COLO668 (cell line): Measurements from ENCODE around the gene SYPL1.
A peak's percentile ranks its signal among the peaks of the same experiment; 100 is the strongest.

Experiments
- DNase-seq: peaks from one replicate; lab custom pipeline; 2025; ENCODE audit not compliant: unreplicated experiment; lab: John Stamatoyannopoulos, UW

The SYPL1 gene

GRCh38 chr7:106095634-106096033 is 16.5 kb downstream of the SYPL1 start:
- DNase-seq = no peak

DNA sequence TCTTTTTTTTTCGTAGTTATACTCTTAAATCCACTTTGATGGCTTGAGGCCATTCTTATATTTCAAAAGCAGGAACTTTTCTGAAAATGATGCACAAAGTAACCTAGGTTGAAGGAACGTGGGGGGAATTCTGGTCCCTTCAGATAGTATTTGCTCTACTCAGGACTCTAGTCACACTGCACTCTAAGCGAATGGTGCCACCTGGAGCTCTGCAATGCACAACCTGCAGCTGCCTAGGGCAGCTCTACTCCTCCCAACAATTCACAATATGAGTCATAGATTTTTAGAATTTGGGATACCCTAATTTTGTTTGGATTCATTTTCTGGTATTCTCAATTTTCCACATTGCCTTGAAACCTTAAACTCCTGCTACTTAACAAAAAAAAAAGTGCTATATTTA is 17.3 kb downstream of the SYPL1 start:
- no peak for DNase-seq

DNA sequence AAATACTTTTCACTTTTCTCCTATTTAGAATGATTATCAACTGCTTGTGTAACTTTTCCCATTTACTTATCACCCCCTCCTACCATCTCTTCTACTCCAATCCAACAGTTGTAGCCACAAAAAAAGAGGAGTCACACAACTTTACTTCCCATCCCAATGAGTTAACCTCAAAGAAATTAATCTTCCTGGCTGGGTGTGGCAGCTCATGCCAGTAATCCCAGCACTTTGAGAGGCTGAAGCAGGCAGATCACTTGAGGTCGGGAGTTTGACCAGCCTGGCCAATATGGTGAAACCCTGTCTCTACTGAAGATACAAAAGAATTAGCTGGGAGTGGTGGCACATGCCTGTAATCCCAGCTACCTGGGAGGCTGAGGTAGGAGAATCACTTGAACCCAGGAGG is 19.9 kb downstream of the SYPL1 start:
- DNase-seq = no peak

DNA sequence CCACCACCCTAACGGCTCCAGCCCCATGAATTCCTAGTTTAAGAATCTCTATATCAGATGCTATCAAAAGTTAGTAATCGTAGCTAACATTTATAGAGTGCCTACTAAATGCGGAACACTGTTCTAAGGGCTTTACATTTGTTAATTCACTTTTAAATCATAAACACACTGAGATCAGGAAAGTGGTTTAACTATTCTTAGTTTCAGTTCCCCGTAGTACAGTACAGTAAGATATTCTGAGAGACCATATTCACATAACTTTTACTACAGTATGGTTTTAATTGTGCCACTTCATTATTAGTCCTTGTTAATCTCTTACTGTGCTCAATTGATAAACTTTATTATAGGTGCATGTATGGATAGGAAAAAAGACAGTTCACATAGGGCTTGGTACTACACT is 22.5 kb downstream of the SYPL1 start:
- DNase-seq = no peak

- DNase-seq = no peak
Measured at GRCh38 chr7:106088014-106088413, 24.1 kb downstream of the SYPL1 start.

- DNase-seq = no peak
Measured at GRCh38 chr7:106086062-106086461, 26.1 kb downstream of the SYPL1 start.

DNA sequence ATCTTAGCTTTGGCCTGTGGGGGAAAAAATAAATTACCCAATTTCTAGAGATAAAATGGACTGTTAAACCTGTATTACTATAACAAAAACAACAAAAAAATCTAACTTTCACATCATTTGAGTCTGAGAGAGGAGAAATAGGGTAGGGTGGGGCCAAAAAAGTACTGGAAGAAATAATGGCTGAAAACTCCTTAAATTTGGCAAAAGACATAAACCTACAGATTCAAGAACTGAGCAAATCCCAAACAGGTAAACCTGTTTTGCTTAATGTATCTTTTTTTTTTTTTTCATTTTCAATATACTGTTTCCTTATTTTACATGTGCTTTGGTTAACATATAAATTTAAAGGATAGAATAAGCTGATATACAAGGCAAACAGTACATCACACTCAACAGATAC is 27.1 kb downstream of the SYPL1 start:
- DNase-seq = no peak

DNA sequence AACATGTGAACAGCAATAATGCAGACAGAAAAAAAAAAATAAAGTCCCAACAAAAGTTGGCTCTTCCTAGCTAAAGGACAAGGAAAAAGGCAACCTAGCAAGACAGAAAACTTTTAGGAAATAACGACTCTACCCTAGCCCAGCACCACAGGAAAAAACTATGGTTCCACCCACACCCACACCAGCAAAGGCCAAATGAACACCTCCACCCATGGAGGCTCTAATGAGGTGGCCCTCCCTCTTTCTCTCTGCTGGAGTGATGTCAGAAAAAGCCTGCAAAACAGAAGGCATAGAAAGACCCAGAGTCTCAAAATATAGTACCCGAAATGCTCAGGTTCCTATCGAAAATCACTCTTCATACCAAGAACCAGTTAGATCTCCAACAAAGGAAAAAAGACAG is 28.4 kb downstream of the SYPL1 start:
- no peak for DNase-seq

DNA sequence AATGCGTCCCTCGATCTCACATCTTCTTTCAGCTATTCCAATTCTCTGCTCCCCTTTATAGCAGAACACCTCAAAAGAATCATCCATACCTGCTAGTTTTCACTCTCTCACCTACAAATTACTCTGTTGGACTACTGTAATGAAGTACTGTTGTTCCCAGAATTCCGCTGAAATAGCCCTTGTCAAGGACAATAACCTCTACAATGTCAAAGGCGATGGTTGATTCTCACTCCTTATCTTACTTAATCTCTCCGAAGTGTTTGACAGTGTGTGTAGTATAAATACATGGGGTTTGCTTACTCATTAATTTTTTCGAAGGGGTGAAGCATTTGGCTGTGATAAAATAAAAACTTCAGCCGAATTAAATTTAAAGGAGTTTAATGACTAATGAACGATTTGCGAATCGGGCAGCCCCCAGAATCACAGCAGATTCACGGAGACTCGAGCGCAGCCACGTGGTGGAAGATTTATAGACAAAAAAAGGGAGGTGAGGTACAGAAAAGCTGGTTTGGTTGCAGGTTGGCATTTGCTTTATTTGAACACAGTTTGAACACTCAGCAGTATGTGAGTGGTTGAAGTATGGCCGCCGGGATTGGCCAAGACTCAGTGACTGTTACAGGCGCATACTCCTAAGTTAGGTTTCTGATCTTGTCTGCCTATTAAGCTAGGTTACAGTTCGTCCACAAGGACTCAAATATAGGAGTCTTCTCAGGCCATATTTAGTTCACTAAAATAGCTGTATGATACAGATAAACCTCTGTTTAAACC is 29.8 kb downstream of the SYPL1 start:
- no peak for DNase-seq

GRCh38 chr7:106080300-106080987 is 31.7 kb downstream of the SYPL1 start:
- DNase-seq = no peak

DNA sequence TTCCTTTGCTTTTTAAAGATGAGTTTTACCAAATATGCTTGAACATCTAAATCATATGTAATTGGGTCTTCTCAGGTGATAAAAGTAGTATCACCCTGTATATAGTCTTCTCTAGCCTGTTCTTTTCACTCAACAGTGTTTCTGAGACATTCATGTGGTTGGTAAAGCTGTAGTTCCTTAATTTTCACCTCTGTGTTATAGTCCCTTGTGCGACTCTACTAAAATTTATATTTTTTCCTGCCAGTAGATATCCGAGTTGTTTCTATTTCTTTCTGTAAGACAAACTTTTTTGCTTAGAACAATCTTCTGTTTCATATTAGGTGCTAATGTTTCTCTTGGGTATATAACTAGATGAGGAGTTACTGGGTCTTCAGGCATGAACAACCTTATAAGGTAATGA is 35.6 kb downstream of the SYPL1 start:
- DNase-seq = no peak

GRCh38 chr7:106075937-106076336 is 36.2 kb downstream of the SYPL1 start:
- no peak for DNase-seq

GRCh38 chr7:106074257-106074656 is 37.9 kb downstream of the SYPL1 start:
- DNase-seq = peak; percentile 34

DNA sequence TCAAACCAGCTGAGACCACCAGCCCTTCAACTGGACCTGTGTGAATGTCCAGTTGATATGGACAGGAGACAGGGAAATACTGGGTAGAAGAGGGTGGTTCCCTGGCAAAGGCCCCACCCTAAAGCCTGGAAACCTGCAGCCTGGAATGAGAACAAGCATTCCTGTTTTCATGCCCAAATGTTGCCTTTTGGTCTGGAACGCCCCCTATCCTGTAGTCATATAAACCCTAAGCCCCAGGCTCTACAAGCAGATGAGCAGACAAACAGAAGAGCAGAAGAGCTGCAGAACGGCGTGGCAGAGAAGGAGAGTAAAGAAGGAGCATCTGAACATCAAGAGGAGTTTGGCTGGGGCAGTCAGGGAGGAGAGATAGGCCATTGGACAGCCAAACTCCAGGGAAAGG is 38.4 kb downstream of the SYPL1 start:
- DNase-seq = no peak

- DNase-seq = no peak
Measured at GRCh38 chr7:106072715-106073091, 39.4 kb downstream of the SYPL1 start.

DNA sequence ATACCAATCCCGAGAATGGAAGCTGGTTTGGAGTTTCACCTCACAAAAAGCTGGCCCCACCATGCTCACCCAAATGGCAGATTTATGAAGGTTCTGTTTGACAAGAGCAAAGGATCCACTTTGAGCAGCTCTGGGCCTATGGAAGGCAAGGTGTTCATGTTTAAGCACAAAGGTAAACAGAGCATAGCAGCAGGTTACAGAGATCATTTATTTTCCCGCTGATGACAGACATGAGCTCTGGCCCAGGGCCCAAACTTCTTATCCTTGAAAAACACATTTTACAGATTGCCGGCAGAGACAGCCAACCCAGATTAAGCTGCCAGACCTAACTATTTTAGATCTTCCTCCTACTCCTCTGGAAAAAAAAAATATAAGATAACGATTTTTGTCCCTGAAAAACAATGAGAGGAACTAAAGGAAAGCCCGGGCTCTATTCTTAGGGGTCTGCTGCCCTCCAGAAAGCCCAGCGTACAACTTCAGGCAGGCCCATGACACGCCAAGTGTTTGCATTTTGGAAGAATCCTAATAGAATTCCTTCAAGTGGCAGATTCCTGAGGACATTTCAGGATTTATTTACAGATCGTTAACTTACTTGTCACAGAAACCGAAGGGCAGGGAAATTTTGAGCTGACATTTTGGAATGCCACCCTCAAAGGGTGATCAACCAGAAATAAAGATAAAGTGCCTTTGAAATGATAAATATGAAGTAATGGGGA is 40.0 kb downstream of the SYPL1 start:
- DNase-seq = peak; percentile 62

GRCh38 chr7:106071356-106071998 is 40.6 kb downstream of the SYPL1 start:
- DNase-seq = peak; percentile 54

DNA sequence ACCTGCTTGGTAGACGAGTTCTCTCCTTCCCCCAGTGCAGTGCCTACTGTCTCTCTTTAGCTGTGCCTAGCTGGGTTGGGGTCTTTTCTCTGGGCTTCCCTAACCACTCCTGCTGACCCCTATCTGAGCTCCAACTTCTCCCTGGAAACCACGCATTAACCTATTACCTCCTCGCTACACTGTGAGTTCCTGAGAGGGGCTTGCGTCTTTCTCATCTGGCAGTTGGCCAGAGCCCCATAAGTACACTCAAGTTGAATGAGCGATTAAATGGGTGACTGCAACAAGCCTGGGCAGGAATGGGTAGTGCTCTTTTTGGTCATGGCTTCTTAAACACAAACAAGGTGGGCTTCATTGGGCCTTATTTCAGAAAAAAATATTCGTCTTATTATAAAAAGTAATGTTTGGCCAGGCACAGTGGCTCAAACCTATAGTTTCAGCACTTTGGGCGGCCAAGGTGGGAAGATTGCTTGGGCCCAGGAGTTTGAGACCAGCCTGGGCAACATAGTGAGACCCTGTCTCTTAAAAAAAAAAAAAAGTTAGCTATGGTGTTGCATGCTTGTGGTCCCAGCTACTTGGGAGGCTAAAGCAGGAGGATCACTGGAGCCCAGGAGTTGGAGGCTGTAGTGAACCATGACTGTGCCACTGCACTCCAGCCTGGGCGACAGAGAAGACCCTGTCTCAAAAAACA is 41.4 kb downstream of the SYPL1 start:
- DNase-seq = peak; percentile 38

GRCh38 chr7:106070201-106070551 is 41.9 kb downstream of the SYPL1 start:
- DNase-seq = no peak

DNA sequence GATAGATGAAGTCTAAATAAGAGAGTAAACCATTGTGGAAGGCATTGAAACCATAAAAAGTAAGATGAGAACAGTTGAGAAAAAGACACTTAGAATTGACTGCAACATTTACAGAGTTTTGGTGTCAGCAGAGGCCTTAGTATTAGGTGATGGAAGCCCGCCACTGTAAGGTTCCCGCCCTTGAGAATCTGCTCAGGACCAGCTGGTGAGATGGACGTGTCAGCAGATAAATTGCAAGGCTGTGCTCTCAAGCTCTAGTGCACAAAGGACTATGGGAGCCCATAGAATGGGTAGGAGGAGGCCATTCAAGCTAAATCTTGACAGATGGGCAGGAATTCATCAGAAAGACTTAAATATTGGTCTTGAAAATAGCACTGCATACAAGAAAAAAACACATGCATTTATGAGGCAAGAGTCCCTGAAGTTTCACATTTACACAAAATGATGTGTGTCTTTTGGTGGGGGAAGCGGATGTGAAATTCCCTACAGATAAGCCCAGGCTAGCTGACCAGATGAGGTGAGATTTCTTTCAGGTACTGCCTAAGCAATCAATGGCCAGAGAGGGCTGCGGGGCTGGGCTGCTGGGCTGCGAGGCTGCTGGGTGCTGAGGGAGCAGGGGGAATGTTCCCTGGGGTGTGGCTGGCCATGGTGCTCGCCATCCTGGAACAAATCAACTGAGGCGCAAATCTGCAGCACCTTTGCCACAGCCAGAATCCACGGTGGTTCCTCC is 42.5 kb downstream of the SYPL1 start:
- DNase-seq = no peak
